Neuronal stem cell (in vitro differentiated cells): ENCODE results near the gene NOL4L.

ENCODE experiments used
- DNase-seq: peaks from one replicate; pipeline ENCODE4 v3.0.0-alpha.2; 2013; ENCODE audit warnings: low spot score
- H2AFZ ChIP-seq: one replicate; pipeline ENCODE4 v1.6.1; 2013; ENCODE audit warnings: mild to moderate bottlenecking, low read length, inconsistent platforms
- H2AK5ac ChIP-seq: 2 replicates; pipeline ENCODE4 v1.6.1; 2013; ENCODE audit warnings: low read depth, mild to moderate bottlenecking, inconsistent platforms, low read length, moderate library complexity, mixed read lengths
- H2BK120ac ChIP-seq: 2 replicates; pipeline ENCODE4 v1.6.1; 2013; ENCODE audit warnings: low read depth, mild to moderate bottlenecking, inconsistent platforms, low read length, moderate library complexity, mixed read lengths
- H2BK12ac ChIP-seq: one replicate; pipeline ENCODE4 v1.6.1; 2013; ENCODE audit warnings: low read length, inconsistent platforms
- H2BK15ac ChIP-seq: 2 replicates; pipeline ENCODE4 v1.6.1; 2013; ENCODE audit warnings: mild to moderate bottlenecking, low read length, inconsistent platforms, mixed read lengths
- H2BK5ac ChIP-seq: one replicate; pipeline ENCODE4 v1.6.1; 2013; ENCODE audit warnings: inconsistent platforms, mild to moderate bottlenecking, low read length, moderate library complexity
- H3K14ac ChIP-seq: one replicate; pipeline ENCODE4 v1.6.1; 2013; ENCODE audit warnings: low read length, inconsistent platforms
- H3K18ac ChIP-seq: 2 replicates; pipeline ENCODE4 v1.6.1; 2013; ENCODE audit warnings: low read length, inconsistent platforms
- H3K23ac ChIP-seq: 2 replicates; pipeline ENCODE4 v1.6.1; 2013; ENCODE audit warnings: low read depth, mild to moderate bottlenecking, mixed read lengths, low read length, inconsistent platforms; ENCODE audit not compliant: poor library complexity
- H3K27ac ChIP-seq: replicated peaks from 3 replicates; pipeline ENCODE4 v1.5.1; 2013; ENCODE audit warnings: low read length, inconsistent platforms
- H3K27me3 ChIP-seq, 3 experiments: 2 replicates each; pipeline ENCODE4 v1.6.1; 2013; ENCODE audit warnings: low read length in 3 of 3, mild to moderate bottlenecking in 2 of 3, inconsistent platforms in 1 of 3, low read depth in 1 of 3, mixed read lengths in 1 of 3, moderate library complexity in 1 of 3; ENCODE audit not compliant: control insufficient read depth in 3 of 3, insufficient read depth in 3 of 3
- H3K36me3 ChIP-seq, 2 donors: replicated peaks in 1 of 2; 2 replicates each; pipeline ENCODE4 v1.6.1; 2013; ENCODE audit warnings: low read length in 2 of 2; ENCODE audit not compliant: control insufficient read depth in 2 of 2, insufficient read depth in 2 of 2
- H3K4ac ChIP-seq: 2 replicates; pipeline ENCODE4 v1.6.1; 2013; ENCODE audit warnings: inconsistent platforms, mild to moderate bottlenecking, low read length, moderate library complexity
- H3K4me1 ChIP-seq, 2 donors: 1 replicate in 1 of 2; 2 replicates in 1 of 2; pipeline ENCODE4 v1.6.1; 2013; ENCODE audit warnings: low read length in 2 of 2, low read depth in 1 of 2; ENCODE audit not compliant: control insufficient read depth in 2 of 2, insufficient read depth in 1 of 2
- H3K4me2 ChIP-seq: one replicate; pipeline ENCODE4 v1.6.1; 2013; ENCODE audit warnings: mild to moderate bottlenecking, low read length, inconsistent platforms; ENCODE audit not compliant: insufficient read depth, poor library complexity, severe bottlenecking
- H3K4me3 ChIP-seq, 2 donors: 2 replicates each; pipeline ENCODE4 v1.5.1; 2013; ENCODE audit warnings: low read length in 2 of 2, mild to moderate bottlenecking in 2 of 2, inconsistent platforms in 1 of 2, moderate library complexity in 1 of 2
- H3K79me1 ChIP-seq: one replicate; pipeline ENCODE4 v1.6.1; 2013; ENCODE audit warnings: low read depth, mild to moderate bottlenecking, inconsistent platforms, low read length, moderate library complexity
- H3K9ac ChIP-seq: one replicate; pipeline ENCODE4 v1.6.1; 2013; ENCODE audit warnings: mild to moderate bottlenecking, low read depth, low read length, inconsistent platforms; ENCODE audit not compliant: poor library complexity
- H3K9me3 ChIP-seq, 2 donors: replicated peaks in 1 of 2; 2 replicates each; pipeline versions ENCODE3 to v1.6.1; 2013; ENCODE audit warnings: low read length in 2 of 2, mild to moderate bottlenecking in 2 of 2, inconsistent platforms in 1 of 2, low read depth in 1 of 2, mixed read lengths in 1 of 2, moderate library complexity in 1 of 2; ENCODE audit not compliant: control insufficient read depth in 2 of 2, insufficient read depth in 1 of 2
- H4K8ac ChIP-seq: one replicate; pipeline ENCODE4 v1.6.1; 2013; ENCODE audit warnings: low read depth, mild to moderate bottlenecking, inconsistent platforms, low read length, moderate library complexity
- H4K91ac ChIP-seq: one replicate; pipeline ENCODE4 v1.6.1; 2013; ENCODE audit warnings: low read length, low read depth, mild to moderate bottlenecking, inconsistent platforms; ENCODE audit not compliant: poor library complexity
- WGBS, 2 donors: extraction: QIAGEN DNeasy Blood & Tissue Kit; methylation state at CpG; one replicate each; pipeline ENCODE4 v1.1.7; 2013; ENCODE audit warnings: missing lambda C conversion rate in 2 of 2, mixed read lengths in 1 of 2; ENCODE audit not compliant: insufficient read length in 2 of 2, insufficient replicate concordance in 1 of 2; ENCODE audit errors: extremely low coverage in 2 of 2; 5-methylcytosine and 5-hydroxymethylcytosine counted together

Gene NOL4L

DNA sequence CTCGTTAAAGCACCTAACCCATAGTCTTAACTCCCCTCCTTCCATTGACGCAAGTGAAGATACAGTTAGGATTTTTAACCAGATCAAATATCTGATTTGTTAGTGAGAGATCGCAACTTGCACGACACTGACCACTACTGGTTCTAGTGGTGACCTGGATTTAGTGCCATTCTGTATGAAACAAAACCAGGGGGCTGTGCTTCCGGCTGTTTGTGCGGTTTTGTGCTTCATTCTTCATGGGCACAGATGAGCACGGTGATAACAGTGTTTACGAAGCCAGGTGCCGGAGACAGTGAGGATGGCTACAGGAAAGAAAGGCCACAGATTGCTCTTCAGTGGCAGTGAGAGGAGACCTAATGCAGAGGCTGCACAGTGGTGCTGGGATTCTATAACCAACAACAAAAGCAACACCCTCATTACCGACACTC is 75.5 kb downstream of the NOL4L start:
- Histone ChIP-seq H2AFZ (no peak overlapping the region), H2BK12ac (no peak overlapping the region), H3K23ac (no peak overlapping the region), H3K9ac (no peak overlapping the region), H2BK120ac (no peak overlapping the region), H3K27ac (no peak overlapping the region), H2AK5ac (no peak overlapping the region), H4K91ac (no peak overlapping the region), H3K27me3 (no peaks in the 10 kb centered on the region), H3K4me2 (no peak overlapping the region), H3K4me1 (peaks cover 16 to 20% of the 10 kb centered on the region in 2 donors), H3K36me3 (no peaks in the 10 kb centered on the region), H2BK5ac (no peak overlapping the region), H3K4ac (no peak overlapping the region), H2BK15ac (no peak overlapping the region), H4K8ac (no peak overlapping the region), H3K9me3 (no peaks in the 10 kb centered on the region), H3K79me1 (no peaks in the 10 kb centered on the region), H3K18ac (no peak overlapping the region), H3K14ac (no peak overlapping the region), H3K4me3 (no peak overlapping the region)
- no CpG with 5 or more reads among the region's 10 CpGs for WGBS, 2 donors
- DNase-seq = no peak

GRCh38 chr20:32508775-32509119 is 76.4 kb downstream of the NOL4L start:
- H3K36me3 ChIP-seq = no peaks in the 10 kb centered on the region
- H3K4me1 ChIP-seq = peaks cover 16 to 20% of the 10 kb centered on the region in 2 donors
- H3K4me2 ChIP-seq = no peak overlapping the region
- no peak overlapping the region for H4K91ac ChIP-seq
- peak overlapping the region; percentile 53 for H2BK15ac ChIP-seq
- H3K18ac ChIP-seq = no peak overlapping the region
- no peaks in the 10 kb centered on the region for H3K9me3 ChIP-seq
- H3K27ac ChIP-seq = no peak overlapping the region
- H2BK120ac ChIP-seq = no peak overlapping the region
- peak overlapping the region in 1 of 2 donors; percentile 1 for H3K4me3 ChIP-seq
- DNase-seq = no peak
- no peak overlapping the region for H2BK5ac ChIP-seq
- WGBS, 2 donors = no CpG with 5 or more reads among the region's 3 CpGs
- no peak overlapping the region for H2AFZ ChIP-seq
- H4K8ac ChIP-seq = no peak overlapping the region
- H3K23ac ChIP-seq = no peak overlapping the region
- no peak overlapping the region for H3K4ac ChIP-seq
- no peak overlapping the region for H2BK12ac ChIP-seq
- no peak overlapping the region for H3K9ac ChIP-seq
- no peak overlapping the region for H3K14ac ChIP-seq
- no peaks in the 10 kb centered on the region for H3K27me3 ChIP-seq
- peak overlapping the region; percentile 8 for H2AK5ac ChIP-seq
- no peaks in the 10 kb centered on the region for H3K79me1 ChIP-seq

DNA sequence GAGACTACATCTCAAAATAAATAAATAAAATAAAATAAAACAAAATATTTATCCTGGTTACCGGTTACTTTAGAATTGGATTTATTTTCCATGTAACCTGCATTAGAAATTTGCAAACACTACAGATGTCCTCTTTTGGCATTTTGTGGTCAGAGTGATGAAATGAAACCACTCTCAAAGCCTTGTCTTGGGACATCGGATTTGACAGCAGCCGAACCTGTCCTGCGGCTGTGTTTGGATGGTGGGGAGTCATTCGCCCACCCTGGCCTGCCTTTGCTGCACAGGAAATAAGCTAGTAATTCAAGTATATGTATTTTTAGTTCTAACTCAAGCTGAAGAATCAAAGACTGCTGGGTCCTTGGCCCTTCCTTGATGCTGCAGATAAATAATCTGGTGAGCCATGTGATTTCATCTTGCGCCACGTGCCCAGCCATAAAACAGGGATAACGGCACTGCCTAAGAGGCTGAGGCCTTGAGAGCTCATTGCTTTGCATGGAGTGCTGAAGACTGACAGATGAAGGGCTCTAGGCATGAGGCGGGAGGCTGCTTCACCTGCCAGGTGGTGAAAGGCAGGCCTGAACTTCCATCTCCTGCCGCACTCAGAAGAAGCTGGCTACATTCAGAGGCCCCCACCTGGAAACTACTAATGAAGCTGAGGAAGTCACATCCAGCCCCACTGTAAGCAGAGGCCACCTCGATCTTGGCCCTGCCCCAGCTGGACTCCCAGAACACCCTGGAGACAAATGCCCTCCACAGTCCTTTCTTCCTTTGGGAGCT is 76.9 kb downstream of the NOL4L start:
- H2BK12ac ChIP-seq = no peak overlapping the region
- H2AK5ac ChIP-seq = peak overlapping the region; percentile 8
- H2BK120ac ChIP-seq = no peak overlapping the region
- H3K79me1 ChIP-seq = no peaks in the 10 kb centered on the region
- H4K91ac ChIP-seq = no peak overlapping the region
- no peak for DNase-seq
- no peak overlapping the region for H3K9ac ChIP-seq
- H3K36me3 ChIP-seq = no peaks in the 10 kb centered on the region
- no peak overlapping the region for H4K8ac ChIP-seq
- no peaks in the 10 kb centered on the region for H3K9me3 ChIP-seq
- no peak overlapping the region for H3K4me3 ChIP-seq
- no peak overlapping the region for H3K14ac ChIP-seq
- no peak overlapping the region for H3K23ac ChIP-seq
- H3K4me2 ChIP-seq = no peak overlapping the region
- WGBS, 2 donors = no CpG with 5 or more reads among the region's 11 CpGs
- H3K27ac ChIP-seq = no peak overlapping the region
- no peak overlapping the region for H3K18ac ChIP-seq
- H3K4me1 ChIP-seq = peaks cover 16 to 20% of the 10 kb centered on the region in 2 donors
- H3K27me3 ChIP-seq = no peaks in the 10 kb centered on the region
- no peak overlapping the region for H2BK15ac ChIP-seq
- H3K4ac ChIP-seq = no peak overlapping the region
- no peak overlapping the region for H2BK5ac ChIP-seq
- H2AFZ ChIP-seq = no peak overlapping the region

DNA sequence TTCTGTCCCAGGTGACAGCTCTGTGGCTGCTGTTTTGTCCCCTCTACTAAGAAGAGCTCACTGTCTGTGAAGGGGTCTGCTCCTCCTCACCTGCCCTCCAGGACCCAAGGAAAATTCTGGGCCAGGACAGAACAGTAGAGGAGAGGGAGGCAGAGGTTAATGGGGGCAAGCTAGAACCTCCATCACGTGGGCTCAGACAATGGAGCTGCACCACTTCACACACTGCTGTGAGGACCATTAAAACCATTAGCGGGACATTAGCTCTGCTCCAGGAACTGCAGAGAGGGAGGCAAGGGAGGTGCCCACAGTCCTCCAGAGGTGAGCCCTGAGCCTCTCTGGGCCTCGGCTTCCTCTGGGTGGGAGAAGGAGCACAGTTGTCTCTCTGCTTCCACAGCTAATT is 78.4 kb downstream of the NOL4L start:
- no peak overlapping the region for H3K23ac ChIP-seq
- H2BK15ac ChIP-seq = no peak overlapping the region
- WGBS, 2 donors = no CpG with 5 or more reads among the region's 3 CpGs
- no peak overlapping the region for H3K4ac ChIP-seq
- H3K4me2 ChIP-seq = no peak overlapping the region
- H3K36me3 ChIP-seq = no peaks in the 10 kb centered on the region
- H3K27ac ChIP-seq = no peak overlapping the region
- H3K14ac ChIP-seq = no peak overlapping the region
- H3K4me1 ChIP-seq = peaks cover 16 to 20% of the 10 kb centered on the region in 2 donors
- no peak overlapping the region for H3K4me3 ChIP-seq
- H3K79me1 ChIP-seq = no peaks in the 10 kb centered on the region
- no peak overlapping the region for H2AFZ ChIP-seq
- no peak overlapping the region for H4K8ac ChIP-seq
- H3K27me3 ChIP-seq = no peaks in the 10 kb centered on the region
- no peak for DNase-seq
- H2AK5ac ChIP-seq = no peak overlapping the region
- no peak overlapping the region for H3K9ac ChIP-seq
- no peaks in the 10 kb centered on the region for H3K9me3 ChIP-seq
- H4K91ac ChIP-seq = no peak overlapping the region
- H2BK120ac ChIP-seq = no peak overlapping the region
- H3K18ac ChIP-seq = no peak overlapping the region
- H2BK12ac ChIP-seq = no peak overlapping the region
- H2BK5ac ChIP-seq = no peak overlapping the region
